HS-27A (cell line): ENCODE data around the gene KRTAP12-2.
"Not testable (repeated sequence)": the region's sequence is repeated elsewhere in the genome, so short reads cannot be mapped to it uniquely, and the experiment has no call there.

Experiments used
- DNase-seq: peaks from one replicate; pipeline ENCODE4 v3.0.0-alpha.2; 2012; ENCODE audit warnings: low read depth, missing footprints

KRTAP12-2 gene

GRCh38 chr21:44650265-44650972 is 16.3 kb downstream of the KRTAP12-2 start:
- DNase-seq: no peak

DNA sequence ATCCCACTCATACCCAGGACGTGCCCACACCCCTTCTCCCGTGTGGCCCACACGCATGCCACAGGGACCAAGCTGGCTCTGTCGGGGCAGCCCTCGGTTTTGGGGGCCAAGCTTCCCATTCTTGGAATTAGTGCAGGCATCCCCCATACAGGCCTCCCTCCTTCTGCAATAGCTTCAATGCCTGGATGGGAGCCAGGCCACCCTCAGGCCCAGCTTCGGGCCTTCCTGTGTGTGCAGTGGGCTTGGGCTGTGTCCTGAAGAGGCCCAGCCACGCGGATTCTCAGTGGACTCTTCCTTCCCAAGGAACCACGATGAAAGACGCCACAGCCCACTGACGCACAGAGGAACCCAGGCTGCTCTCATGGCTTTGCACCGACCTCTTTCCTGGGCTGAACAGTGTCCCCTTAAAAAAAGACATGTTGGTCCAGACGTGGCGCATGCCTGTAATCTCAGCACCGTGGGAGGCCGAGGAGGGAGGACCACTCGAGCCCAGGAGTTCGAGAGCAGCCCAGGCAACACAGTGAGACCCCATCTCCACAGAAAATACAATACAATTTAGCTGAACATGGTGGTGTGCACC is 17.1 kb downstream of the KRTAP12-2 start:
- no peak for DNase-seq

DNA sequence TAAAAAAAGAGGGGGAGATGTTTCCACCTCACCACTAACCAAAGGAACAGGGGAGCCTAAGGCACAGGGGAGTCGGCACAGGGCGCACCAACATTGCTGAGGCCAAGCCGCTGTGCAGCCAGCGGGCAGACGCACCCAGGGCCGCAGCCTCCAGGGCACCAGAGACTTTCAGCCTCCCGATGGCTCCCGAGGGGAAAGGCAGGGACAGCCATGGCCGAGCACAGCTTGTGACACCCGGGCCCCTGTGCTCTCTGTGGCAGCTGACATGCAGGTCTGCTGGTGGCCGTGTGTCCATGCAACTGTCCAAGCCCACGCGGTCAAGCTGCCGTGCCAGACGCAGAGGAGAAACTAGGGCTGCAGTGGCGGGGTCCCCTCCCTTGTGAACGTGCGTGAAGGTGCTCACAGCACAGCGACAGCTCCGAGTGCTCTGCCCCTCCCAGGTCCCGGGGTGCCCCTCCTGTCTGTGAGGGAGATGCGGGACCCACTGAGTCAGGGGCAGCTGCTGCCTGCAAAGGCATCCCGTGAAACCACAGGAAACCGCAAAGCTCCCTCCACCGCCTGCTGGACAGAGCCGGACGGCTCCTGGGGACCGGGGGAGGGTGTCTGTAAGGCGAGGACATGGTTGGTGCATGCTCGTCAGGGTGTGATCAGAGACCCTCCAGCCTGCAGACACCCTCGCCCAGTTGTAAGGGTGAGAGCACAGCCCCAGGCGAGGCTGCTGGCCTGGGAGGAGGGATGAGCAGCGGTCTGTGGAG is 18.0 kb downstream of the KRTAP12-2 start:
- no peak for DNase-seq

GRCh38 chr21:44647222-44647552 is 19.5 kb downstream of the KRTAP12-2 start:
- no peak for DNase-seq

GRCh38 chr21:44646366-44647221 is 20.1 kb downstream of the KRTAP12-2 start, which contains the start of gene KRTAP10-11:
TSS of gene KRTAP10-11 (plus strand) at chr21:44646414. CDS start at chr21:44646459, 45 bp downstream.
- not testable (repeated sequence) for DNase-seq

DNA sequence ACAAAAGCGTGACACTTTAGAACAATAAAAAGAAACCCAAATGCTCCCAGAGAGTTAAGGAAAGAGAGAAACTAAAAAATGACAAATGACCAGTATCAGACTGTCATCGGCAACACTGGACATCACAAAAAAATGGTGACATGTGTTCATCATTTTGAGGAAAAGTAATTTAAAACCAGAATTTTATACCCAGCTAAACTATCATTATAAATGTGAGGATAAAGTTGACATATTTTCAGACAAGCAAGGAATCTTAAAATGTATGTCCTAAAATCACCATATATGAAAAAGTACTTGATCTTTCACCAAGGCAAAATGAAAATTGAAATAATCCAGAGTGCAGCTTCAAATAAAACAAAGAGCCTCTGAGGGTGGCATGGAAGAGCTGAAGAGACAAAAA is 21.8 kb downstream of the KRTAP12-2 start:
- no peak for DNase-seq

GRCh38 chr21:44643741-44644310 is 22.9 kb downstream of the KRTAP12-2 start:
- DNase-seq: no peak

- no peak for DNase-seq
Observed at GRCh38 chr21:44640761-44641160, 26.0 kb downstream of the KRTAP12-2 start.

DNA sequence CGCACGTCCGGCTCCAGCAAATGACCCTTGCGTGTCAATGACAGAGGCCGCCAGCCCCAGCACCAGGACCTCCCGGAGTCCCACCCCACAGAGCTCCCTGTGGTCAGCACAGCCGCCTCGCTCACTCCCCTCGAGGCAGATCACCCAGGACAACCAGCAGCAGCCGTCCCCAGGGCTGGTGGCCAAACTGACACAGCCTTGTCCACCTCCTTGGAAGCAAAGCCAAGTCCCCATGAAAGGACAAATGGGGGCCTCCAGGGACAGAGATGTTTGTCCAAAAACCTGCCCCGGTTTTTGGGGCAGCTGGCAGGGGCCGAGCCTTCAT is 27.4 kb downstream of the KRTAP12-2 start:
- no peak for DNase-seq

GRCh38 chr21:44638506-44639330 is 28.0 kb downstream of the KRTAP12-2 start:
- not testable (repeated sequence) for DNase-seq

GRCh38 chr21:44637851-44638348 is 28.8 kb downstream of the KRTAP12-2 start:
- DNase-seq: not testable (repeated sequence)

- no peak for DNase-seq
Observed at GRCh38 chr21:44637018-44637850, 29.5 kb downstream of the KRTAP12-2 start, which contains the start of gene KRTAP10-10. TSS of gene KRTAP10-10 (plus strand) at chr21:44637356. CDS start at chr21:44637418, 62 bp downstream.

GRCh38 chr21:44636209-44637017 is 30.3 kb downstream of the KRTAP12-2 start:
- DNase-seq: no peak

DNA sequence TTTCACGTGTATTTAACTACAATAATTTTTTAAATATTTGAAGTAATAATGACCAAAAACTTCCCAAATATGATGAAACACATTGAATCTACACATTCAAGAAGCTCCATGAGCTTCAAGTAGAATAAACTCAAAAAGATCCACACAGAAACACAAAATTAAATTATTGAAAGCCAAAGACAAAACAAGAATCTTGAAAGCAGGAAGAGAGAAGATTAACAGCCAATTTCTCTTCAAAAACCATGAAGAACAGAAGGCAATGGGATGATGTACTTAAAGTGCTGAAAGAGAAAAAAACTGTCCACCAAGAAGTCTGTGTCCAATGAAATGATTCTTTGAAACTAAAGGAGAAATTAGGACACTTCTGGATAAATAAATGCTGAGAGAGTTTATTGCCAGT is 34.7 kb downstream of the KRTAP12-2 start:
- DNase-seq: no peak

GRCh38 chr21:44630440-44630839 is 36.3 kb downstream of the KRTAP12-2 start:
- no peak for DNase-seq

DNA sequence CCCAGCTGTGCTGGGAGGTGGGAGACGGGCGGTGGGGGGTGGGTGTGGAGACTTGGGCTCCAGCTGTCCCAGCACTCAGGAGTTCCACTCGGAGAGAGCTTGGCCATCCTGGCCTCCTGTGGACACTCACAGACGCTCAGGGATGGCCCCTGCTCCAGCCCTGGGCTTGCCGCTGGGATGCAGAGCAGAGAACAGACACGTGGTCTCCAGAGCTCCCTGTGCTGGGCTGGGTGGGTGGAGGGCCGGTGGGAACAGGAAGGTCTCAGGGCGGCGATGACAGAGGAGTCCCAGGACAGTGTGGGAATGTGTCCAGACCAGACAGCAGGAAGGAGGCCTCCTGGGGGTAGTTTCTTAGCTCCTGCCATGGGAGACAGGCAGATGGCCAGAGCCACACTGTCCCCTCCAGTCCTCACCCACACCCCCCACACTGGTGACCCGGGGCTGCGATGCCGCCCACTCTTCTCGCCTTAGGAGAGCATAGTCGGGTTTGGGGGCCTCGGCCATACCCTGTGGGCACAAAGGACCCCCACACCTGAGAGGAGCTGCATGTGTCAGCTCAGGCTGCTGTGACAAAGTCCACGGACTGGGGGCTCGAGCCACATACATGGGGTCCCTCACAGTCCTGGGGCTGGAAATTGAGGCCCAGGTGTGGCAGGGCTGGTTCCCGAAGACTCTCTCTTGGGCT is 37.9 kb downstream of the KRTAP12-2 start:
- DNase-seq: no peak

- not testable (repeated sequence) for DNase-seq
Observed at GRCh38 chr21:44627831-44628233, 38.9 kb downstream of the KRTAP12-2 start.

DNA sequence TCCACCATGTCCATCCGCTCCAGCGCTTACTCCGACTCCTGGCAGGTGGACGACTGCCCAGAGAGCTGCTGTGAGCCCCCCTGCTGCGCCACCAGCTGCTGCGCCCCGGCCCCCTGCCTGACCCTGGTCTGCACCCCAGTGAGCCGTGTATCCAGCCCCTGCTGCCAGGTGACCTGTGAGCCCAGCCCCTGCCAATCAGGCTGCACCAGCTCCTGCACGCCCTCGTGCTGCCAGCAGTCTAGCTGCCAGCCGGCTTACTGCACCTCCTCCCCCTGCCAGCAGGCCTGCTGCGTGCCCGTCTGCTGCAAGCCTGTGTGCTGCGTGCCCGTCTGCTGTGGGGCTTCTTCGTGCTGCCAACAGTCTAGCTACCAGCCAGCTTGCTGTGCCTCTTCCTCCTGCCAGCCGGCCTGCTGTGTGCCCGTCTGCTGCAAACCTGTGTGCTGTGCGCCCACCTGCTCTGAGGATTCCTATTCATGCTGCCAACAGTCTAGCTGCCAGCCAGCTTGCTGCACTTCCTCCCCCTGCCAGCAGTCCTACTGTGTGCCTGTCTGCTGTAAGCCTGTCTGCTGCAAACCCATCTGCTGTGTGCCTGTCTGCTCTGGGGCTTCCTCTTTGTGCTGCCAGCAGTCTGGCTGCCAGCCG is 39.4 kb downstream of the KRTAP12-2 start:
- not testable (repeated sequence) for DNase-seq
